Astrocyte of the hippocampus (primary cell): ENCODE results near the gene EXOC4.
"Not testable (repeated sequence)": the region's sequence is repeated elsewhere in the genome, so short reads cannot be mapped to it uniquely, and the experiment has no call there.

ENCODE experiments used
- DNase-seq: peaks from one replicate; pipeline ENCODE4 v3.0.0; 2011; ENCODE audit warnings: low read depth, low spot score

EXOC4 gene

DNA sequence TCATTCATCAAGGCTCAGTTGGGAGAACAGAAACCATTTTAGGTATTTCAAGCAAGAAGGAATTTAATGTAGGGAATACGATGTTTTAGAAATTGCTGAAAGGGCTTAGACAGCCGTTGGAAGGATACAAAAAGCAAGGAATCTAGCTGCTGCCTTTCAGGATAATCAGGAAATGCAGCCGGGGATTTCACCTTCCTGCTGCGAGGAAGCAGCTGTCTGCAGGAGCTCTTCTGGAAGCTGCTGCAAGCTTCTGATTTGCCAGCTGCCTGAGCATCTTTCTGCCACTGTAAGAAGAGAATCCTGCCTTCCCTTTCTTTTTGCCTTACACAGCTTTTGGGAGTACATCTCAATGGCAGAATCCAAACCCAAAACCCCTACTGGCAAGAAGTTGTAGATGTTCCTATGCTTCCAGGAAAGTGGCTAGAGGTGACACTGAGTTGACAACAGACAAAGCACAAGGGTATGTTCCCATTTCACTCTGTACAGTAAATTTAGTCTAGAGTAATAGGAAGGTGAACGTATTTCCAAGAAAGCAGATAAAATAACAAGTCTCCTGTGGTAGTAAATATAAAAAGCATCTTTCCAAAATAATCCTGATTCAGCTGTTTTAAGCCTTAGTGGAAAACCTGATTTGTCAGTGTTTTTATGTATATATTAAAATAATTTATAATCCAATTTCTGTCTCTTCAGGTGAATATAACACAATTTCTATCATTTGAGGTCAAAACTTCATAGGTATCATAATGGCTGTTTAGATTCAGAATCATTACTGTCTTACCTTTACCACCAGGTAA is 725.8 kb downstream of the EXOC4 start:
- no peak for DNase-seq

DNA sequence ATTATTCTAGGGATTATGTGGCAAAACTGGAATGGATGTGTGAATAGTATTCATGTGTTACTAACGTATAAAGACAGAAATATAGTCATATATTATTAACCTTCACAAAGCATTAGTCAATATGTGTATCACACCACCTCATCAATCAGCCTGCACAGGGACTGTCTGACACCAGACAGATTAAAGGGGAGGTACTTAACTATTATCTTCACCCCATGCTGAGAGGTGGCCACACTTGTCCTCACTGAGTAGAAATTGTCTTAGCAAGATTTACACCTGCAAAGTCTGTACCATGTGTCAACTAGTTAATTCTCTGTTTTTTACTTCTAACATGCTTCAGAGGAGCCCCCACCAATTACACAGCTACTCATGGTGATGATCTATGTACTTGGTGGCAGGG is 727.9 kb downstream of the EXOC4 start:
- DNase-seq, result no peak

DNA sequence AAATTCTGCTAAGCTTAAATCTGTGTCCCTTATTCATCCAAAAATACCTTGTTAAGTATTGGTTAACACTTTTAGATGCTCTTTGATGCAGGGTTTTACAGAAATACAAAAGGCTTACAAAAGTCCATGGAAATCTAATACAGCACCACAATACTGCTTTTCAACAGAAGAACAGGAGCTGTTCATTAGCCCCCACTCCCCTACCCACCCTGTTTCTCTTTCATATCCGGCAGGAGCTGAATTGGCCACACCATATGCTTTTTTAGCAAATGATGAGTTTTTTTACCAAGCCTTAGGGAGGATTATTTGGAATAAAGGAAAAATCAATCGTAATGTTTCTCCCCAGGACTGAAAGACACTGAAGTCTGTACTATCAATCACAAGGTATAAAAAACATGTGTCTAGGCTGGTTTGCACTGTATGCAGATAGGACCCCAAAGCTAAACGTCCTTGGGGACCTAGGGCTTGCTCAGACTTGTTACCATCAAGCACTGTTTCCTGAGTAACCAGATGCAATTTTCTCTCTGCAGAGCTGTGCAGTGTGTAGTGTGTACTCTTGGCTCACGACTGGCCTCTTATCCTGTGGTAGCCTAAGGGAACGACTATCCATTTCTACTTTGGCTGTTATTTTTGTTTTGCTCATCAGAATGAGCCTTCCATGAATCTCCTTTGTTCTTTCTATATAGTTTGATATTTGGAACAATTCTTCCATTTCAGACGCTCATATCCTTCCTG is 731.0 kb downstream of the EXOC4 start:
- DNase-seq, result no peak

DNA sequence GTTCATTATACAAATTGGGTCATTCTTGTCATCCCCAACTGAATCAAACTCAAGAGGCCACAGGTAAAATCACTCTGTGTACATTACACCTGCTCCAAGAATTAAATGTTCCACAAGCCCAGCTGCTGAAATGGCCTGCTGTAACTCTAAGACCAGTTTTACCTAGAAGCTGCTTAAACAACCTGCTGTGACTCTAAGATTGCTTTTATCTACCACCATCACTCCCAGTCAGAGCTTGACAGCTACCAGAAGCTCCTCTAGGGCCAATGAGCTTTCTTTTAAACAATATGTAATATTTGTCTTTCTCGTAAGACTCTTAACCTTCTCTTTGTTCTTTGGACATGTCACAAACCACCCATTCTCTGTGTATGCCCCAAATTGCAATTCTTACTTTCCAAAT is 732.4 kb downstream of the EXOC4 start:
- no peak for DNase-seq

DNA sequence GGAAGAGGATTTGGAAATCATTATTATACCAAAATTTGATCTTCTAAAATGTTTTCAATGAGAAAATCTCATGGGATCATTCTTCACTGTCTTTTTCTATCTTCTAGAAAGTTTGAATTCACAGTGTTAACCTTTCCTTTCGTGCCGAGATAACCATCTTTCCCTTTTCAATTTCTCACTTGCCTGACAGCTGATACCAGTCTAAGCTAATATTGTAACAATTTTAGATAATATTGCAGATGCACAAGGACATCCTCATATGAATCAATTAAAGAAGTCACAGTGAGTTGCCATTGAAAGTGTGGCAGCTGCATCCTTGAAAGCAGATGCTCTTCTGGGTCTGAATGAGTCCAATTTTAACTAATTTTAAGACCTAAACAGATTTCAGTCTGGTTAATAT is 734.7 kb downstream of the EXOC4 start:
- DNase-seq, result no peak

DNA sequence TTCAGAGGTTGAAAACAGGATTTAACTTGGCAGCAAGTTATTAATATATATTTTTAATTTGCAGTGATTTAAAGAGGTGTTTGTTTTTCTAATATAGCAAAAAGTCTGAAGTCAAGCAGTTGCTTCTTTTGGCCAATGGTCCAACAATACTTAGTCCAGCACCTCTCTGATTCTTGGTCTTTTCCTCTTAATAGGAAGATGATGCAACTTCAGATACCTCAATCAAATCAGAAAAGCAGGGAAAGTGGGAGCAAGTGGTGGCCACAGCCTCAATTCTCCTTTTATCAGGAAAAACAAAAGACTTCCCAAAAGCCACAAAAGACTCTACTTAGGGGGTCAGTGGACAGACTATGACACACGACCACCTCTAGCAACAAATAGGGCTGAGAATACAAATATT is 740.7 kb downstream of the EXOC4 start:
- DNase-seq, result no peak

DNA sequence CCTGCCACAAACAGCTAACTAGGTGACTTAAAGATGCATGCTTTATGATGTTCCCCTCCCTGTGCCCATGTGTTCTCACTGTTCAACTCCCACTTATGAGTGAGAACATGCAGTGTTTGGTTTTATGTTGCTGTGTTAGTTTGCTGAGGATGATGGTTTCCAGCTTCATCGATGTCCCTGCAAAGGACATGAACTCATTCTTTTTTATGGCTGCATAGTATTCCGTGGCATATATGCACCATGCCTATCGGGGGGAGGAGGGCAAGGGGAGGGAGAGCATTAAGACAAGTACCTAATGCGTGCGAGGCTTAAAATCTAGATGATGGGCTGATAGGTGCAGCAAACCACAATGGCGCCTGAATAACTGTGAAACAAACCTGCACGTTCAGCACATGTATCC is 741.2 kb downstream of the EXOC4 start:
- DNase-seq, result not testable (repeated sequence)

DNA sequence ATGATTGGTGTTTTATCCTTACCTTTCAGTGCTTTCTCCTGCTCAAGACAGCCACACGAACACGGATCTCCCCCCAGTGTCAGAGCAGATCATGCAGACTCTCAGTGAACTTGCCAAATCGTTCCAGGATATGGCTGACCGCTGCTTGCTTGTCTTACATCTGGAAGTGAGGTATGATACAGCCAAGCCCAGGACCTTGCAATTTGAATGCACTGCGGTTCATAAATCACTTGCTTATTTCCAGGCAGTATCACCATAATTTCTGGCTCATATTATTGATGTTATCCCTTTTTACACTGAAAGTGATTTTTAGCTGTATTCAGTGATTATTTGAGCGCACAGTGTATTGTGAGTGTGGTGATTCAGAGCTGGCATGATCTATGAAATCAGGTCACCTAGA is 744.6 kb downstream of the EXOC4 start:
- DNase-seq, result no peak

DNA sequence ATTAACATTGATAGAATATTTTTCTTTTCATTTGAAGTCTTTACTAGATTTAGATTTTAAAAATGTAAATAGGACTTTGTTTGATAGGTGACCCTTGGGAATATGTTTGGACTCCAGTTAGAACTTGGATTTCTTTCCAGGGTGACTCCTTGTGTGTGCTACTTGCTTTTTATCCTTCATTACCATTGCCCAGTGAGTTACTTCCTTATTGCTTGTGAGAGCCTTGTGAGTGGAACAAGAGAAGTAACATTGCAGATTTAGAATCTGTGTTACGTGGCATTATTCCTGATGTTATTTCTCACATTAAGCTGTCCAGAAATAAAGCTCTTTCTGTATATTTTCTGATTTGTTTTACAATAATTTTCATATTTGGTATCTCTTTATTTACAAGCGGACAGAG is 746.3 kb downstream of the EXOC4 start:
- DNase-seq, result no peak

DNA sequence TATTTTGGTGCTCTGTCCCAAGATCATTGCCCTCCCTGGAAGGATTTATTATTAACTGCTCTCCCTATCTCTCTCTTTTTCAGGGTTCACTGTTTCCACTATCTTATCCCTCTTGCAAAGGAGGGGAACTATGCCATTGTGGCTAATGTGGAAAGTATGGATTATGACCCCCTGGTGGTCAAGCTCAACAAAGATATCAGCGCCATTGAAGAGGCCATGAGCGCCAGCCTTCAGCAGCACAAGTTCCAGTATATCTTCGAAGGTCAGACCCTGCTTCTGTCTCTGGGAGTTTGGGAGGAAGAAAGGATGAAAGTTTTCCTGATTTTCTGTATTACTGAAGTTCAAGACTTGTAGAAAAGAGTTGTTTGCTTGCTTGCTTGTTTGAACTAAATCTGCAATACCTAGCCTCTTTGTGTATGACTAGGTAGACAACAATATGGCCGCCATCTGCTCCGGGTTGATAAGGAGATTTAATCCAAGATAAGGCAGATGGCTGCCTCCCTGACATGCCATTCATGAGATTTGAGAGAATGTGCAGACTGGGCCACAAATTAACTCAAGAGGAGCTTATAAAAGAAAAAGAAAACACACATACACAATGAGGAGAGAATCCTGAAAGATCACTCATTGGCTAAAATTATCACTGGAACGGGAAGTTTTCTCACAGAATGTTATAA is 752.1 kb downstream of the EXOC4 start:
- DNase-seq, result no peak

DNA sequence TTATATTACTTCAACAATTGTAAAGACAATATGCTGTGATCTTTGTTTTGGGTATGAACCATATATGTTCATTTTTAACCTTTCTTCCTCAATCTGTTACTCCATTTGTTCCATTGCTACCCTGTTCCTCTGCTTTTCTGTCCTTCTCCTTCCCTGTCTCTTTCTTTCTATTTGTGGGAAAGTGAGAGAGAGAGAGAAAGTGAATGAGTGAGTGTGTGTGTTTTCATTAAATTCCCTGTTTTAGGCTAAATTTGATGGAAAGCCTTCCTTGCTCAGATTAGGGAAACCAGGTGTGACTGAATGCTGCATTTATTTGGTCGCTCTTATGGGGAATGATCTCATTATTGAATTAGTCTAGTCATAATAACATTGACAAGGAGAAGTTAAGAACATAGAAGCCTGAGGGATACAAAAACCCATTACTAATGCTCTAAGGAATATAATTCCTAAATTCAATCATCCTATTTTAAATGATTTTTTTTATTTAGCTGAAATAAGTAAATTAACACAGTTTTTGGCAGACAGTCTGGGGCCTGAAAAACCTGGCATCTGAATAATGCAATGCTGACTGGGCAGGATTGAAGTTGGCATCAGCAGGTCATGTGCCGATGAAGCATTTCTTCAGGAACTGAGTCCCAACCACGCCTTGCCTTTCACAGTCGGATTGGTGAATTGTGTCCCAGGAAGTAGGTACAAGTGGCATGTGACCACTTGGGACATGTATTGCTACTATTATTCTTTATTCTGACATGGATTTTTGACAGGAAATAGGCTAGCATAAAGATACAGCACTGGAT is 756.6 kb downstream of the EXOC4 start:
- no peak for DNase-seq

DNA sequence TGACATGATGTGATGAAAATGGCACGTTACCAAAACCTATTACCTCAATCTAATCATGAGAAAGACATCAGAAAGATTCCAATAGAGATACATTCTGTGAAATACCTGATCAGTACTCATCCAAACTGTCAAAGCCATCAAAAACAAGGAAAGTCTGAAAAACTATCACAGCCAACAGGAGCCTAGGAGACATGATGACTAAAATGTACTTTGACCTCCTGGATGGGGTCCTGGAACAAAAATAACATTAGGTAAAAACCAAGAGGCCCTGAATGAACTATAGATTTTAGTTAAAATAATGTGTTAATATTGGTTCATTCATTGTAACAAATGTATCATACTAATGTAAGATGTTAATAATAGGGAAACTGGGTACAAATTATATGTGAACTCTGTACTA is 760.4 kb downstream of the EXOC4 start:
- DNase-seq, result no peak

DNA sequence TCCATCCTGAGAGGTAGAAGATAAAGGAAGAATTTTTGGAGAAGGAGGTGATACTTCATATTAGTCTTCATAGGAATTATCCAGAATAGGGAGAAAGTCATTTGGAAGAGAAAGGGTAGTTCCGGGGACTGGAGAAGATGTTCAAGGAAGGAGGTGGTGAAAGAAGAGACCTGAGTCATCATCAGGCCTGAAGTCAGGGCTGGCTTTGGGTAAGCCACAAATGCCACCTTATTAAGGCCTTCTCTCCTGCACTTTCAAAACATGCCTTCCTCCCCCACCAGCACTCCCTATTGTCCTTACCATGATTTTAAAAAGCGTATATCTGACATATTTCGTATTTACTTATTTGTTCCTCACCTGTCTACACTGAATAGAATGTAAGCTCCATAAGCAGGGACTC is 762.1 kb downstream of the EXOC4 start:
- no peak for DNase-seq

DNA sequence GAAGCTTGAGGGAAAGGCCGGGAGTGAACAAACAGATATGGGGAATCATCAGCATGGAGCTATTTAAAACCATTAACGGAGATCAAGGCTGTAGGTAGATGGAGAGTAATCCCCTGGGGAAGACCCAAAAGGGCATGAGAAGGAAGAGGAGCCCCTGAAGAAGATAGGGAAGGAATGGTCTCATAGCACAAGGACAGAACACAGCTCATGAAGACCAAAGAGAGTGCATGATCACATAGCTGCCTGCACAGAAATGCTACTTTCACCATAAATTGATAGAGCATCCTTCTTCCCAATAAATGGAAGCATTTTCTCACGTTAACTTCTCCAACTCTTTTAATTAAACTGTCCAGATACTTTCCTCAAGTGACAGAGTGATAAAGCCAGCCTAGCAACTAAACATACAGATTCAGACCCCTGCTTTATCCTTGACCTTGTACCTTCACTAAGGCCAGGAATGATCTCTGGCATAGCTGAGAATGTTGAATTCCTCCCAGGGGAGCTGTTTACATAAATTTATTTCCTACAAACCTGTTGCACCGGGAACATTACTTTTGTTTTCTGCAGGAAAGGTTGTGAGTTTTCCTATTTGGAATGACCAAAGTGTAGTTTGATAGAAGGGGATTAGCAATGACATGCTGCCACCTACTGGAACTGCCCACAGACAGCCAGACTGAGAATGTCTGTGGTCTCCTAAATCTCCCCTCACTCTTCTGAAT is 763.5 kb downstream of the EXOC4 start:
- peak; percentile 66 for DNase-seq

DNA sequence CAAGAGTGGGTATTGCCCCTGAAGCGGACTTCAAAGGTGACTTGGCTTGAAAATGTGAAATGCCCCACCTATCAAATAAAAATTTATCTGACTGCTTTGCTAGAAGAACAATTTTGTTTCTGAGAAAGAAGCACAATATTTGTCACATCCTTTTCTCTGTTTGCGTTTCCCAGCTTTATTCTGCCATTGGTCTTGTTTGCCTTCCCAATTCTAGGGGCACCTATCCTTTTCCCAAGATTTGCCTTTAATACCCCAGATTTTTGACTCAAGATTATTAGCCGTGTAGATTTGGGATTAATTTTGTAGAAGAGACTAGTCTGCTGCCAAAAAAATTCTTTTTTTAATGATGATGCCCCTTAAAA is 764.0 kb downstream of the EXOC4 start:
- DNase-seq, result no peak

DNA sequence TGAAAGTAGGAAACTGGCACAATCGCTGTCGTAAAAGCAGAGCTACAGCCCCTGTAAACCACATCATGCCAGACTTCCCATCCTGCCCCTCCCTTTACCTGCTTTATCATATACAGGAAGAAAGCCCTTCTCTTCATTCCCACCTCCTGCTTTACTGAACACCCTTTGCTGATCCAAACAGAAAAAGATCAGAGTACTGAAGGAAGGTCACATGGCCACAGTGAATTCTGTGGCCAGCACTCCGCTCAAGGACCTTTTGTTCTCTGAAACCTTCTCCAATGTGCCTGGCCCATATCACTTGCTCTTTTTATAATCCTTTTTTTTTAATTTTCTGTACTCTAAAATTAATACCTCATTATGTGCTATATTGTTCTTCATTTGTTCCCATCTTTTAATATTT is 765.4 kb downstream of the EXOC4 start:
- DNase-seq, result no peak

DNA sequence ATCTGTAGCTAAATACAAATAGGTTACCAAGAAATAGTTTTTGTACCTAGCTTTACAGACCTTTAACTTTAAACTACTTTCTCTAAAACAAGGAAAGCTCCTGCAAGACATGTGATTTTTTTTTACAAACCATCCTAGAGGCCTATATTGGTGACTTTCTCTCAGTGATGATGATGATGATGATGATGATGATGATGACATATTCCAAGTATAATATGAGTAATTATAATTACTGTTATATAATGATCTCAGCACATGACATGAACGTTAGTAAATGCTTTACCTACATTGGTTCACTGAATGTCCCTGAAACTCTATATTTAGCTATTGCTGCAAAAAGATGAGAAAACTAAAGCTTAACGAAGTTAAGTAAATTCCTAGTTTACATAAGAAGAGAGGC is 766.4 kb downstream of the EXOC4 start:
- no peak for DNase-seq

DNA sequence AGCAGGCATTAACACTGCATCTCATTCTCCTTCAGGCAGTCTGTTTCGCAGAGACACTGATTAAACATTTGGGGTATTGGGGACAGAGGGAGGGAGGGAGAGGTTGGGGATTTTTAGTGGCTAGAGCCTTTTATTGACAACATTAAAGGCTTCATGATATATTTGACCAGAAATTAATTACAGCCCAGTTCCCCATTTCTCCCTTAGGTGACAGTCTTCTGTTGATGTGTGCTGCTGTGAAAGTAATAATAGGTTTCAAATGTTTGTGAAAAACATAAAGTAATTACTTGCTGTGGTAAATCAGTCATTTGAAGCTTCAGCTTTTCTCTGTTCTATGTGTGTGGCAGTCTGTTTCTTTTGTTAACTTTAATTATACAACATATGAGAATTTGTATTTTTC is 769.0 kb downstream of the EXOC4 start:
- DNase-seq, result no peak

DNA sequence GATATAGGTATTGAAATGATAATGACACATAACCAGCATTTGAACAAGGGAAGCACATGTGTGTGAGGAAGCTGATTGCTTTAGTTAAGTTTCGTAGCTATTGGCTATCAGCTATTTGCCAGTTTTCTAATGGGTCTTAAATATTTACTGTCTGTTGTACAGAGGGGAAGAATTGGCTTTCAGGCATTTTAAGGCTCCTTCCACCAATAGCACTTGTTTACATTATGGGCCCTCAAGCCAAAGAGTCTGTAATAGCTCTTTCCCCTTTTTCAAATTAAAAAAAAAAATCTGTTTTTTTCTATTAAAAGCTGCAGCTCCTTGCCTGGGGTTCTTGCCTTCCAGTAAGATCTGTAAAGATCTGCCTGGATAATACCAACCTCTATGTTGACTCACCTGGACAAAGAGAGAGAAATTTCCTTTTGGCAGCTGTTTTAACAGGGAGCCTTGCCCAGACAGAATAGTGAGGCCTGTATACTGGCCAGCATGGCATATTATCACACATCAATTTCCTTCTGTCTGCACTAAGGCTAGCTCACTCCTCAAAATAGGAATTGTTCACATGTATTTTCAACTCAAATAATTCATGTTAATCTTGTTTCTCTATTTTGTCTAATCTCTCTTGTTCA is 769.5 kb downstream of the EXOC4 start:
- peak; percentile 24 for DNase-seq

DNA sequence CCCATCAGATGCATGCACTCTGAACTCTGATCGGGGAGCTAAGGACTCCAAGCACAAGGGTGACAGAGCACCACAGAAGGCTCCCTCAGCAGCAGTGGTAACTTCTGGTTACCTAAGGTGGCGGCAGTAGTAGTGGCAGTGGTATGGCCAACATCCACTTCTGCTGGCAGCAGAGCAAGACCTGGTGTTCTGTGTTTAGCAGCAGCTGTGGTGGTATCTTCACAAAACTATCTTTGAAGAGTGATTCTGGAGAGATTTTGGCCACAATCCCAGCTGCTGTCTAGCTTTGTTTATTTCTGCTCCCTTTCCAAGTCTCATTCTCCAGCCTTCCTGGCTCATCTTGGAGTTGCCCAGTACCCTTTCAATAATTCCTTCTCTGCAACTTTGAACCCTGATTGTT is 771.9 kb downstream of the EXOC4 start:
- peak; percentile 16 for DNase-seq

DNA sequence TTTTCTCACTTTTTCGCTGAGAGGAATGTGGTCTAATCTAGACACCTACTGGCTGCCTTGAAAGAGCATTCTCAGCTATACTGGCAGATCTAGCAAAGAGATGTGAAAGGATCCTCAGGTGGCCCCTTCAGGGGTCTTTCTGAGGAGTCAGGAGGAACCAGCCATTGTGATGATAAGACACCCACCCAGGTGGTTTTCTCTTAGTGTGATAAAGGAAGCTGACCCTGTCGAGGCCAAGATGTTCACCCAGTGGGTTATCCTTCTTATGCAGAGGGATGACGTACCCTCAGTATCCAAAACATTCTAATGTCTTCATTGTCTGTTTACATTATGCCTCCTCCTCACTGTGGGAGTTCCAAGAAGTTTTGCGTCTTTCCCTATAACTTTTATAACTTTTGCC is 776.0 kb downstream of the EXOC4 start:
- no peak for DNase-seq
